Endothelial cell of umbilical vein (primary cell): Measurements from ENCODE around the gene ELMO1. TPM values are rescaled to one million over a fixed set of nuclear protein-coding genes. Genes with fewer than 3 reads are reported as not detected.

Experiments
- BruUV-seq: library from RNA; stranded (reverse); fragments of 400-500 nt; replicated peaks from 2 replicates; lab custom pipeline; 2021; lab: Mats Ljungman, UMichigan
- CTCF ChIA-PET: fragments of 300-600, 350-600 bp; sonication (Branson Sonifier 250); formaldehyde crosslinking; loops from one replicate; lab custom pipeline; 2021; ENCODE audit warnings: antibody characterized with exemption, inconsistent platforms; lab: Charles Lee
- POLR2A ChIA-PET: fragments of 300-600, 350-600 bp; sonication (Branson Sonifier 250); formaldehyde crosslinking; loops from one replicate; lab custom pipeline; 2021; ENCODE audit warnings: antibody characterized with exemption, inconsistent platforms; lab: Charles Lee
- DNase-seq: peaks from one replicate; pipeline ENCODE4 v3.0.0-alpha.2; 2011; ENCODE audit warnings: low read depth, low spot score
- FAIRE-seq: peaks from 2 replicates; lab custom pipeline; 2011; peaks lifted over from hg19 to GRCh38; lab: Jason Lieb, UNC
- H2AFZ ChIP-seq: 2 replicates; pipeline ENCODE4 v1.6.0; 2012; ENCODE audit warnings: low read depth, low read length, control low read depth, inconsistent platforms
- H3K27ac ChIP-seq: 2 replicates; pipeline ENCODE4 v1.5.1; 2011; ENCODE audit warnings: low read depth, mild to moderate bottlenecking, control low read depth, low read length, moderate library complexity; ENCODE audit not compliant: insufficient read depth
- H3K27me3 ChIP-seq, 2 experiments: 2 replicates each; pipeline versions ENCODE4 v1.6.0 to v1.6.1; 2011; ENCODE audit warnings: low read length in 2 of 2, mixed read lengths in 1 of 2; ENCODE audit not compliant: control insufficient read depth in 2 of 2, insufficient read depth in 2 of 2
- H3K36me3 ChIP-seq, 2 experiments: 2 replicates in 1 of 2; 3 replicates in 1 of 2; pipeline ENCODE4 v1.5.1; 2011; ENCODE audit warnings: low read length in 2 of 2, mild to moderate bottlenecking in 1 of 2, moderate library complexity in 1 of 2; ENCODE audit not compliant: control insufficient read depth in 2 of 2, insufficient read depth in 2 of 2; ENCODE audit errors: extremely low read depth in 1 of 2
- H3K4me1 ChIP-seq: 3 replicates; pipeline ENCODE4 v1.5.1; 2011; ENCODE audit warnings: mild to moderate bottlenecking, low read length; ENCODE audit not compliant: control insufficient read depth, insufficient read depth; ENCODE audit errors: extremely low read depth
- H3K4me2 ChIP-seq: 2 replicates; pipeline ENCODE4 v1.6.1; 2011; ENCODE audit warnings: low read length, control low read depth, mixed read lengths; ENCODE audit not compliant: insufficient read depth
- H3K4me3 ChIP-seq, 3 experiments: fragments of 200-600 bp in 1 of 3; sonication (generic), shearing (Covaris generic) in 1 of 3; replicated peaks in 1 of 3; 2 replicates each; pipeline ENCODE4 v1.5.1; 2011 to 2016; ENCODE audit warnings: control low read depth in 3 of 3, low read length in 3 of 3, mild to moderate bottlenecking in 2 of 3, inconsistent platforms in 1 of 3, low read depth in 1 of 3, moderate library complexity in 1 of 3; ENCODE audit not compliant: insufficient read depth in 1 of 3
- H3K79me2 ChIP-seq: 2 replicates; pipeline ENCODE4 v1.6.0; 2012; ENCODE audit warnings: low read length, inconsistent platforms; ENCODE audit not compliant: control insufficient read depth, insufficient read depth
- H3K9ac ChIP-seq: replicated peaks from 2 replicates; pipeline ENCODE3; 2011; ENCODE audit warnings: low read length, control low read depth; ENCODE audit not compliant: insufficient read depth; ENCODE audit errors: extremely low read depth
- H3K9me1 ChIP-seq: replicated peaks from 3 replicates; pipeline ENCODE4 v1.6.0; 2011; ENCODE audit warnings: mild to moderate bottlenecking, low read length; ENCODE audit not compliant: control insufficient read depth, insufficient read depth; ENCODE audit errors: extremely low read depth
- H3K9me3 ChIP-seq: replicated peaks from 2 replicates; pipeline ENCODE4 v1.5.1; 2012; ENCODE audit warnings: low read length, inconsistent platforms; ENCODE audit not compliant: control insufficient read depth, insufficient read depth
- H4K20me1 ChIP-seq: replicated peaks from 2 replicates; pipeline ENCODE3; 2011; ENCODE audit warnings: mild to moderate bottlenecking, low read length; ENCODE audit not compliant: control insufficient read depth, insufficient read depth; ENCODE audit errors: extremely low read depth
- EZH2 ChIP-seq: IDR thresholded peaks from 2 replicates; pipeline ENCODE4 v1.6.1; 2012; ENCODE audit warnings: borderline replicate concordance, low read depth, mild to moderate bottlenecking, moderate library complexity, low read length, inconsistent platforms; ENCODE audit not compliant: severe bottlenecking
- FOS ChIP-seq: IDR thresholded peaks from 2 replicates; pipeline ENCODE4 v1.6.1; 2011; ENCODE audit warnings: mild to moderate bottlenecking, low read length, moderate library complexity, borderline replicate concordance; ENCODE audit not compliant: insufficient read depth
- GATA2 ChIP-seq: IDR thresholded peaks from 2 replicates; pipeline ENCODE4 v1.7.0; 2011; ENCODE audit warnings: low read depth, mild to moderate bottlenecking, moderate library complexity, mixed read lengths, low read length; ENCODE audit not compliant: insufficient read length, insufficient read depth
- JUN ChIP-seq: IDR thresholded peaks from 2 replicates; pipeline ENCODE4 v1.6.1; 2011; ENCODE audit warnings: borderline replicate concordance, low read depth; ENCODE audit not compliant: insufficient read length, insufficient read depth
- MYC ChIP-seq: IDR thresholded peaks from one replicate; pipeline ENCODE4 v1.6.1; 2011; ENCODE audit warnings: mild to moderate bottlenecking, low read depth, low read length
- POLR2A ChIP-seq: IDR thresholded peaks from 2 replicates; pipeline ENCODE4 v1.6.1; 2012; ENCODE audit warnings: low read depth, mild to moderate bottlenecking, control low read depth, low read length
- POLR2AphosphoS5 ChIP-seq: IDR thresholded peaks from 2 replicates; pipeline ENCODE4 v1.6.1; 2012; ENCODE audit warnings: low read depth, mild to moderate bottlenecking, control low read depth, low read length, moderate library complexity; ENCODE audit not compliant: insufficient read depth
- dilution Hi-C: fragments of 300-500 bp; cut with MboI; formaldehyde crosslinking; loops from one replicate; pipeline ENCODE4 v1.15.0; 2019; ENCODE audit warnings: low sequenced_read_pairs; ENCODE audit not compliant: extremely low pct_ligation_motif_present
- intact Hi-C: fragments of 100-400 bp; cut with micrococcal nuclease; formaldehyde crosslinking; loops from one replicate; pipeline ENCODE4 v1.10.0; 2022
- polyA plus RNA-seq, 4 experiments: library from polyadenylated mRNA; depleted of rRNA in 3 of 4; stranded (reverse) in 3 of 4; unstranded in 1 of 4; fragments of >200 nt; gene quantifications; 2 replicates each; pipeline versions ENCODE4 v1.2.1 to v1.2.3, GENCODE V29; 2011 to 2012; ENCODE audit warnings: missing spikeins in 1 of 4
- total RNA-seq: library from RNA; stranded (reverse); gene quantifications from 2 replicates; pipeline ENCODE4 v1.2.3, GENCODE V29; 2021
- TF ChIP-seq, protein P1 (sequence below), 2 donors: IDR thresholded peaks; 1 replicate in 1 of 2; 2 replicates in 1 of 2; pipeline ENCODE4 v1.5.1; 2011; ENCODE audit warnings: low read length in 2 of 2, mild to moderate bottlenecking in 2 of 2, moderate library complexity in 2 of 2, control low read depth in 1 of 2, inconsistent platforms in 1 of 2, low read depth in 1 of 2; ENCODE audit not compliant: insufficient read depth in 1 of 2; ENCODE audit errors: extremely low read depth in 1 of 2
- TF ChIP-seq, protein P2 (sequence below): IDR thresholded peaks from 2 replicates; pipeline ENCODE4 v1.6.1; 2011; ENCODE audit not compliant: insufficient read depth, insufficient read length

Gene ELMO1
- total and polyA plus RNA-seq, 2 donors (not counting 3 experiments of a cell fraction or from before 2014, with no cell fraction given) = 17.0 to 30.6 TPM

DNA sequence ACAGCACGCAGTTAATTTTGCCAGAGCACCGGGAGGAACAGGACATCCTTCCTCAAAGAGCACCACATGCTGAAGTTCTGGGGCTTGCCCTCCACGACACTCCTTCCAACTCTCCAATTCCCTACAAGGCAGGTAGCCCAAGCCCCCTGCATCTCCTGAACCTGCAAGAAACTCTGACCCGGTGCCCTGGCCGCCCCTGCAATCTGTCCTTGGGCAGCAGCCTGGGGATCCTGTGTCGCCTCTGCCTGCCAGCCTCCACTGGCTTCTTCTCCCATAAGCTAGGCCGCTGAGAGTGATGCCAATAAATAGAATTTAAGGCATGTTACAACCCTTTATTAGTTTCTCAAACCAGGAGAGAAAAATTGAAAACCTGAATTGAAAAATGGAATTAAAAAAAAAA is 182.8 kb downstream of the ELMO1 start:
- FAIRE-seq (no peak), DNase-seq (no peak)
- no peaks in the 10 kb centered on the region for H3K9me1 ChIP-seq
- no peak overlapping the region for H3K4me2 ChIP-seq
- H3K9ac ChIP-seq = no peak overlapping the region
- no peak overlapping the region for H3K27ac ChIP-seq
- dilution Hi-C loops (no loop called here), intact Hi-C loops (no loop called here)
- H3K36me3 ChIP-seq = no peaks in the 10 kb centered on the region
- H3K4me3 ChIP-seq = no peak overlapping the region
- ChIA-PET CTCF (no interaction called here), POLR2A (no interaction called here)
- no peaks in the 10 kb centered on the region for H4K20me1 ChIP-seq
- H3K27me3 ChIP-seq = no peaks in the 10 kb centered on the region
- H3K9me3 ChIP-seq = no peaks in the 10 kb centered on the region
- no TSS peak for BruUV-seq
- H3K4me1 ChIP-seq = no peaks in the 10 kb centered on the region
- TF ChIP-seq FOS = no peak
- TF ChIP-seq JUN = no peak
- TF ChIP-seq, protein P1, sequence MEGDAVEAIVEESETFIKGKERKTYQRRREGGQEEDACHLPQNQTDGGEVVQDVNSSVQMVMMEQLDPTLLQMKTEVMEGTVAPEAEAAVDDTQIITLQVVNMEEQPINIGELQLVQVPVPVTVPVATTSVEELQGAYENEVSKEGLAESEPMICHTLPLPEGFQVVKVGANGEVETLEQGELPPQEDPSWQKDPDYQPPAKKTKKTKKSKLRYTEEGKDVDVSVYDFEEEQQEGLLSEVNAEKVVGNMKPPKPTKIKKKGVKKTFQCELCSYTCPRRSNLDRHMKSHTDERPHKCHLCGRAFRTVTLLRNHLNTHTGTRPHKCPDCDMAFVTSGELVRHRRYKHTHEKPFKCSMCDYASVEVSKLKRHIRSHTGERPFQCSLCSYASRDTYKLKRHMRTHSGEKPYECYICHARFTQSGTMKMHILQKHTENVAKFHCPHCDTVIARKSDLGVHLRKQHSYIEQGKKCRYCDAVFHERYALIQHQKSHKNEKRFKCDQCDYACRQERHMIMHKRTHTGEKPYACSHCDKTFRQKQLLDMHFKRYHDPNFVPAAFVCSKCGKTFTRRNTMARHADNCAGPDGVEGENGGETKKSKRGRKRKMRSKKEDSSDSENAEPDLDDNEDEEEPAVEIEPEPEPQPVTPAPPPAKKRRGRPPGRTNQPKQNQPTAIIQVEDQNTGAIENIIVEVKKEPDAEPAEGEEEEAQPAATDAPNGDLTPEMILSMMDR (IDR thresholded peaks at IDR 0.05; ENCODE audit: extremely low read depth in 1 of 2, insufficient read depth in 1 of 2, low read depth in 1 of 2, low read length in 2 of 2) = no peak
- no peak for TF ChIP-seq GATA2
- TF ChIP-seq, protein P2, sequence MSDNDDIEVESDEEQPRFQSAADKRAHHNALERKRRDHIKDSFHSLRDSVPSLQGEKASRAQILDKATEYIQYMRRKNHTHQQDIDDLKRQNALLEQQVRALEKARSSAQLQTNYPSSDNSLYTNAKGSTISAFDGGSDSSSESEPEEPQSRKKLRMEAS = no peak
- TF ChIP-seq POLR2A = no peak
- TF ChIP-seq EZH2 = no peak
- TF ChIP-seq POLR2AphosphoS5 = no peak
- no peak for TF ChIP-seq MYC
- no peaks in the 10 kb centered on the region for H3K79me2 ChIP-seq
- H2AFZ ChIP-seq = no peak overlapping the region
